Thyroid gland (tissue), 4 donors: Measurements from ENCODE around the gene ITGB1.

ENCODE experiments used
- CTCF ChIP-seq, 6 experiments: fragments of 200-600 bp in 3 of 6; fragments of 450-650 bp in 3 of 6; sonication (generic) in 3 of 6; IDR thresholded peaks; one replicate each; pipeline ENCODE4 v1.5.1; 2016 to 2019; ENCODE audit warnings: antibody characterized with exemption in 6 of 6, mild to moderate bottlenecking in 2 of 6, inconsistent platforms in 1 of 6, moderate library complexity in 1 of 6
- POLR2A ChIP-seq, 2 donors: fragments of 450-650 bp; IDR thresholded peaks; one replicate each; pipeline ENCODE4 v1.6.1; 2017; ENCODE audit warnings: antibody characterized with exemption in 2 of 2, mild to moderate bottlenecking in 2 of 2, moderate library complexity in 1 of 2

- TF ChIP-seq CTCF (IDR thresholded peaks at IDR 0.05) = no peak
- TF ChIP-seq POLR2A (IDR thresholded peaks at IDR 0.05) = no peak
These were observed 25.2 kb upstream of the ITGB1 start for GRCh38 chr10:32982911-32983909.
